Measurements from ENCODE around the gene TNFRSF4. TPM values are rescaled to one million over a fixed set of nuclear protein-coding genes. Genes with fewer than 3 reads are reported as not detected.

Gene TNFRSF4
- total and polyA plus RNA-seq, 2 of the 8 experiments (the other 6 are each of a cell fraction or from before 2014, with no cell fraction given): 0.06 TPM; not detected in 1

GRCh38 chr1:1220197-1220596 lies 6.2 kb upstream of the TNFRSF4 start:
- Histone ChIP-seq H3K4me2 (ENCODE audit: insufficient read depth in 1 of 2, low read depth in 2 of 2, low read length in 2 of 2) (no peak overlapping the region), H3K23me2 (ENCODE audit: low read depth, low read length) (no peaks in the 10 kb centered on the region)
- CTCF ChIA-PET (ENCODE audit: partially characterized antibody): interaction anchor here (1.1 kb wide), 1 partner anchor 58 kb away, joined by 3 read pairs; no protein-coding TSS in a partner anchor

More at GRCh38 chr1:1220197-1220596, 6.2 kb upstream of the TNFRSF4 start:
- Histone ChIP-seq H3K36me3 (ENCODE audit: control insufficient read depth in 2 of 4, insufficient read depth in 4 of 4, low read length in 3 of 4) (peaks cover 2 to 36% (median 16%) of the 10 kb centered on the region in 4 experiments; a peak in 7 of 8 replicates), H3K9me3 (ENCODE audit: insufficient read depth in 2 of 2, low read depth in 1 of 2, low read length in 1 of 2) (no peaks in the 10 kb centered on the region), H3K27me3 (replicated peaks in 1 of 4; ENCODE audit: control insufficient read depth in 3 of 4, extremely low read depth in 1 of 4, insufficient read depth in 3 of 4, low read length in 3 of 4) (no peaks in the 10 kb centered on the region), H3K4ac (replicated peaks; ENCODE audit: insufficient read length, low read depth, low read length) (no peak overlapping the region), H3K18ac (ENCODE audit: extremely low read depth, low read length) (no peak overlapping the region), H2BK120ac (replicated peaks; ENCODE audit: low read depth, low read length) (no peak overlapping the region), H3K27ac (ENCODE audit: low read depth, low read length) (no peak overlapping the region), H3K4me3 (ENCODE audit: extremely low read depth in 1 of 4, insufficient read depth in 2 of 4, low read depth in 3 of 4, low read length in 4 of 4) (no peak overlapping the region), H3K23ac (ENCODE audit: insufficient read length) (no peak overlapping the region), H4K20me1 (replicated peaks in 1 of 2; ENCODE audit: control insufficient read depth in 1 of 2, insufficient read depth in 2 of 2, low read length in 2 of 2) (peaks cover 3 to 16% of the 10 kb centered on the region in 2 experiments), H2AK5ac (ENCODE audit: low read depth, low read length) (no peak overlapping the region), H3K56ac (replicated peaks; ENCODE audit: insufficient read length, low read depth, low read length) (no peak overlapping the region), H4K91ac (replicated peaks; ENCODE audit: insufficient read length, low read length) (no peak overlapping the region), H4K8ac (ENCODE audit: extremely low read depth, insufficient read depth, low read length) (no peak overlapping the region), H3K4me1 (replicated peaks in 1 of 4; ENCODE audit: control insufficient read depth in 3 of 4, insufficient read depth in 4 of 4, low read length in 3 of 4) (no peaks in the 10 kb centered on the region), H2BK15ac (ENCODE audit: low read length) (no peak overlapping the region), H3K14ac (ENCODE audit: insufficient read length) (no peak overlapping the region), H4K5ac (ENCODE audit: insufficient read length, low read depth, low read length) (no peak overlapping the region), H3K9ac (replicated peaks in 1 of 4; ENCODE audit: extremely low read depth in 1 of 4, low read depth in 3 of 4, low read length in 3 of 4) (no peak overlapping the region), H2AFZ (ENCODE audit: low read length) (no peak overlapping the region), H2BK12ac (ENCODE audit: low read depth, low read length) (no peak overlapping the region), H2BK20ac (ENCODE audit: low read length) (no peak overlapping the region), H2BK5ac (ENCODE audit: low read depth, low read length) (no peak overlapping the region; the same call in 1 of the 2 replicates), H3K79me1 (ENCODE audit: low read depth, low read length) (peaks cover 7% of the 10 kb centered on the region), H3K79me2 (ENCODE audit: control insufficient read depth in 1 of 2, insufficient read depth in 2 of 2, low read length in 2 of 2) (no peaks in the 10 kb centered on the region; a peak in 1 of 4 replicates)
- 92% methylated on average over 21 of the region's 24 CpGs; no CpG with 5 or more reads in 1 of the 2 experiments for WGBS, 2 experiments (ENCODE audit: extremely low coverage in 1 of 2, insufficient coverage in 1 of 2, insufficient read length in 1 of 2, insufficient replicate concordance in 2 of 2, low coverage in 1 of 2, low lambda C conversion rate in 2 of 2, missing lambda C conversion rate in 1 of 2)
- TF ChIP-seq HDAC2 (IDR thresholded peaks at IDR 0.05; ENCODE audit: borderline replicate concordance in 1 of 2, low read depth in 2 of 2, low read length in 2 of 2): no peak
- no peak for TF ChIP-seq CHD1 (IDR thresholded peaks at IDR 0.05; ENCODE audit: low read depth, low read length)
- no peak for TF ChIP-seq TEAD4 (IDR thresholded peaks at IDR 0.05; ENCODE audit: low read depth, low read length)
- TF ChIP-seq SAP30 (IDR thresholded peaks at IDR 0.05; ENCODE audit: insufficient read depth, insufficient replicate concordance, low read length): no peak
- TF ChIP-seq RXRA (IDR thresholded peaks at IDR 0.05; ENCODE audit: insufficient read depth, low read depth, low read length): no peak
- no peak for DNase-seq (ENCODE audit: low read depth in 1 of 2, low spot score in 2 of 2)
- FAIRE-seq: no peak
- POLR2A ChIA-PET (ENCODE audit: partially characterized antibody): interaction anchor here (0.8 to 1.1 kb wide), 2 partner anchors 11 to 98 kb away, joined by 3 read pairs; no protein-coding TSS in a partner anchor
